Lower leg skin (tissue), 4 donors: ENCODE data around the gene SLC16A12. TPM values are rescaled to one million over a fixed set of nuclear protein-coding genes. Genes with fewer than 3 reads are reported as not detected.

Experiments
- DNase-seq, 2 donors: peaks; one replicate each; pipeline ENCODE4 v3.0.0-alpha.2; 2019; ENCODE audit warnings: low spot score in 2 of 2
- H3K4me3 ChIP-seq: fragments of 200-600 bp; sonication (generic); 2 replicates; pipeline ENCODE4 v1.5.1; 2017; ENCODE audit warnings: mild to moderate bottlenecking, low read depth; ENCODE audit not compliant: poor library complexity, severe bottlenecking
- CTCF ChIP-seq, 3 donors: fragments of 450-650 bp; IDR thresholded peaks; one replicate each; pipeline ENCODE4 v1.5.1; 2016; ENCODE audit warnings: antibody characterized with exemption in 3 of 3, mild to moderate bottlenecking in 3 of 3, moderate library complexity in 2 of 3
- POLR2A ChIP-seq, 2 donors: fragments of 450-650 bp; IDR thresholded peaks; one replicate each; pipeline ENCODE4 v1.6.1; 2016 to 2017; ENCODE audit warnings: antibody characterized with exemption in 2 of 2, mild to moderate bottlenecking in 1 of 2, moderate library complexity in 1 of 2
- WGBS, 2 donors: methylation state at CpG; one replicate each; pipeline ENCODE4 v1.1.5; 2018; 5-methylcytosine and 5-hydroxymethylcytosine counted together
- intact Hi-C: fragments of 100-400 bp; cut with DNase I; formaldehyde crosslinking; loops from one replicate; pipeline ENCODE4 v1.15.0; 2023; ENCODE audit warnings: low total_unique reads
- total RNA-seq, 4 donors: library from RNA; depleted of rRNA; stranded (reverse); fragments of >200 nt; gene quantifications; one replicate each; pipeline ENCODE4 v1.1.0, GENCODE V29; 2016

SLC16A12 gene
- total RNA-seq, 4 donors from 2014 or later: 0.13 to 1.5 (median 0.90) TPM

GRCh38 chr10:89388806-89389205, 146.6 kb downstream of the SLC16A12 start:
- intact Hi-C loops: no loop called here
- TF ChIP-seq CTCF (IDR thresholded peaks at IDR 0.05): no peak
- no peak for TF ChIP-seq POLR2A (IDR thresholded peaks at IDR 0.05)
- 63 to 64% methylated on average over 2 of the region's 2 CpGs for WGBS, 2 donors

GRCh38 chr10:89384474-89385340, 150.7 kb downstream of the SLC16A12 start:
- intact Hi-C loops: no loop called here
- H3K4me3 ChIP-seq: no peak overlapping the region
- no peak for TF ChIP-seq POLR2A (IDR thresholded peaks at IDR 0.05)
- TF ChIP-seq CTCF (IDR thresholded peaks at IDR 0.05): no peak
- no peak for DNase-seq
- 67 to 86% methylated on average over 4 of the region's 4 CpGs for WGBS, 2 donors

More at GRCh38 chr10:89388806-89389205, 146.6 kb downstream of the SLC16A12 start:
- DNase-seq: no peak
- H3K4me3 ChIP-seq: no peak overlapping the region

- no peak overlapping the region for H3K4me3 ChIP-seq
- intact Hi-C loops: no loop called here
- DNase-seq: no peak
- TF ChIP-seq CTCF (IDR thresholded peaks at IDR 0.05) (no peak), POLR2A (IDR thresholded peaks at IDR 0.05) (no peak)
- WGBS, 2 donors: 88 to 89% methylated on average over 1 of the region's 1 CpG
Observed at GRCh38 chr10:89382757-89383156, 152.6 kb downstream of the SLC16A12 start.

Other genes starting within 250 kb of the SLC16A12 start
- gene IFIT2, start 233.5 kb downstream of the SLC16A12 start, total RNA-seq: 1 to 10 TPM in 3 of 4 donors, under 1 TPM in 1; 0.67 to 2.2 (median 1.9) TPM
- gene IFIT3, start 207.6 kb downstream of the SLC16A12 start, total RNA-seq: 1 to 10 TPM; 1.1 to 8.2 (median 3.7) TPM
- not detected for gene IFIT1B, start 157.5 kb downstream of the SLC16A12 start, total RNA-seq
- 1 to 10 TPM in 3 of 4 donors, under 1 TPM in 1; 0.72 to 6.2 (median 4.7) TPM for gene IFIT1, start 143.0 kb downstream of the SLC16A12 start, total RNA-seq
- gene IFIT5, start 121.0 kb downstream of the SLC16A12 start, total RNA-seq: 10 to 100 TPM in 1 of 4 donors, 1 to 10 TPM in 3; 6.1 to 10.3 (median 7.3) TPM
- gene PANK1, start 109.6 kb upstream of the SLC16A12 start, total RNA-seq: 10 to 100 TPM; 10.8 to 36.3 (median 30.2) TPM
- 1 to 10 TPM; 3.2 to 6.2 (median 5.7) TPM for gene KIF20B, start 166.0 kb upstream of the SLC16A12 start, total RNA-seq